Measurements from ENCODE around the gene LRRC7. TPM values are rescaled to one million over a fixed set of nuclear protein-coding genes. Genes with fewer than 3 reads are reported as not detected.

The LRRC7 gene
- total RNA-seq, 2 donors from 2014 or later: 0.12 to 1.0 TPM

- DNase-seq (no peak), ATAC-seq (no peak)
- intact Hi-C loops (cut with DNase I, micrococcal nuclease): no loop called here
These were observed 6.2 kb downstream of the LRRC7 start for GRCh38 chr1:69573911-69574310.

GRCh38 chr1:69585666-69586065 lies 17.9 kb downstream of the LRRC7 start:
- DNase-seq (no peak), ATAC-seq (no peak)
- intact Hi-C loops (cut with DNase I, micrococcal nuclease): no loop called here

- intact Hi-C loops (cut with DNase I, micrococcal nuclease): no loop called here
- ATAC-seq (no peak), DNase-seq (no peak)
These were observed 19.7 kb downstream of the LRRC7 start for GRCh38 chr1:69587391-69587790.

- intact Hi-C loops (cut with DNase I, micrococcal nuclease): no loop called here
- DNase-seq (no peak), ATAC-seq (no peak)
These were observed 22.1 kb downstream of the LRRC7 start for GRCh38 chr1:69589799-69590198.

GRCh38 chr1:69592341-69592740 lies 24.6 kb downstream of the LRRC7 start:
- no peak for ATAC-seq
- intact Hi-C loops (cut with DNase I, micrococcal nuclease): no loop called here
- DNase-seq: no peak

GRCh38 chr1:69595486-69595885 lies 27.8 kb downstream of the LRRC7 start:
- intact Hi-C loops (cut with DNase I, micrococcal nuclease): no loop called here
- DNase-seq (no peak), ATAC-seq (no peak)

GRCh38 chr1:69611316-69611715 lies 43.6 kb downstream of the LRRC7 start:
- DNase-seq: no peak
- intact Hi-C loops (cut with DNase I, micrococcal nuclease): no loop called here
- ATAC-seq: no peak

- DNase-seq (no peak), ATAC-seq (no peak)
- intact Hi-C loops (cut with DNase I, micrococcal nuclease): no loop called here
These were observed 45.7 kb downstream of the LRRC7 start for GRCh38 chr1:69613414-69613813.

GRCh38 chr1:69638673-69639072 lies 71.0 kb downstream of the LRRC7 start:
- no peak for DNase-seq
- intact Hi-C loops (cut with DNase I, micrococcal nuclease): no loop called here
- no peak for ATAC-seq

- ATAC-seq (no peak), DNase-seq (no peak)
- intact Hi-C loops (cut with DNase I, micrococcal nuclease): no loop called here
These were observed 71.4 kb downstream of the LRRC7 start for GRCh38 chr1:69639159-69639558.

GRCh38 chr1:69643266-69643665 lies 75.5 kb downstream of the LRRC7 start:
- ATAC-seq (no peak), DNase-seq (no peak)
- intact Hi-C loops (cut with DNase I, micrococcal nuclease): no loop called here

- intact Hi-C loops (cut with DNase I, micrococcal nuclease): no loop called here
- DNase-seq (no peak), ATAC-seq (no peak)
These were observed 77.8 kb downstream of the LRRC7 start for GRCh38 chr1:69645477-69645876.

GRCh38 chr1:69648486-69648885 lies 80.8 kb downstream of the LRRC7 start:
- no peak for ATAC-seq
- intact Hi-C loops (cut with DNase I, micrococcal nuclease): no loop called here
- no peak for DNase-seq

GRCh38 chr1:69649383-69649990 lies 81.8 kb downstream of the LRRC7 start:
- intact Hi-C loops (cut with DNase I, micrococcal nuclease): no loop called here
- no peak for DNase-seq
- no peak for ATAC-seq

GRCh38 chr1:69650779-69651178 lies 83.1 kb downstream of the LRRC7 start:
- intact Hi-C loops (cut with DNase I, micrococcal nuclease): no loop called here

GRCh38 chr1:69651656-69652055 lies 83.9 kb downstream of the LRRC7 start:
- intact Hi-C loops (cut with DNase I, micrococcal nuclease): no loop called here
- no peak for ATAC-seq
- DNase-seq: no peak

More at GRCh38 chr1:69650779-69651178, 83.1 kb downstream of the LRRC7 start:
- ATAC-seq: no peak
- DNase-seq: no peak

- intact Hi-C loops (cut with DNase I, micrococcal nuclease): no loop called here
- ATAC-seq: no peak
These were observed 90.2 kb downstream of the LRRC7 start for GRCh38 chr1:69657971-69658370.

GRCh38 chr1:69661686-69662085 lies 94.0 kb downstream of the LRRC7 start:
- DNase-seq (no peak), ATAC-seq (no peak)
- intact Hi-C loops (cut with DNase I, micrococcal nuclease): no loop called here

More at GRCh38 chr1:69657971-69658370, 90.2 kb downstream of the LRRC7 start:
- DNase-seq: no peak

- DNase-seq (no peak), ATAC-seq (no peak)
- intact Hi-C loops (cut with DNase I, micrococcal nuclease): no loop called here
These were observed 94.6 kb downstream of the LRRC7 start for GRCh38 chr1:69662321-69662720.

- DNase-seq: no peak
- ATAC-seq: no peak
These were observed 103.8 kb downstream of the LRRC7 start for GRCh38 chr1:69671363-69672010.

GRCh38 chr1:69673321-69673720 lies 105.6 kb downstream of the LRRC7 start:
- ATAC-seq (no peak), DNase-seq (no peak)
- intact Hi-C loops (cut with DNase I, micrococcal nuclease): no loop called here

More at GRCh38 chr1:69671363-69672010, 103.8 kb downstream of the LRRC7 start:
- intact Hi-C loops (cut with DNase I, micrococcal nuclease): no loop called here
